ENCODE measurements around the gene SUN2.

- no peak for TF ChIP-seq POLR2A (IDR thresholded peaks at IDR 0.05; ENCODE audit: low read depth, low read length)
- no peak for TF ChIP-seq POLR2AphosphoS5 (IDR thresholded peaks at IDR 0.05; ENCODE audit: low read depth, low read length)
Observed at GRCh38 chr22:38776086-38776485, 20.3 kb upstream of the SUN2 start.
